GM19193 (cell line): ENCODE measurements around the gene TMPRSS5.

ENCODE experiments used
- POLR2A ChIP-seq: IDR thresholded peaks from 4 replicates; pipeline ENCODE4 v1.6.1; 2011; ENCODE audit not compliant: insufficient read depth, insufficient read length; ENCODE audit errors: extremely low read depth

Gene TMPRSS5

DNA sequence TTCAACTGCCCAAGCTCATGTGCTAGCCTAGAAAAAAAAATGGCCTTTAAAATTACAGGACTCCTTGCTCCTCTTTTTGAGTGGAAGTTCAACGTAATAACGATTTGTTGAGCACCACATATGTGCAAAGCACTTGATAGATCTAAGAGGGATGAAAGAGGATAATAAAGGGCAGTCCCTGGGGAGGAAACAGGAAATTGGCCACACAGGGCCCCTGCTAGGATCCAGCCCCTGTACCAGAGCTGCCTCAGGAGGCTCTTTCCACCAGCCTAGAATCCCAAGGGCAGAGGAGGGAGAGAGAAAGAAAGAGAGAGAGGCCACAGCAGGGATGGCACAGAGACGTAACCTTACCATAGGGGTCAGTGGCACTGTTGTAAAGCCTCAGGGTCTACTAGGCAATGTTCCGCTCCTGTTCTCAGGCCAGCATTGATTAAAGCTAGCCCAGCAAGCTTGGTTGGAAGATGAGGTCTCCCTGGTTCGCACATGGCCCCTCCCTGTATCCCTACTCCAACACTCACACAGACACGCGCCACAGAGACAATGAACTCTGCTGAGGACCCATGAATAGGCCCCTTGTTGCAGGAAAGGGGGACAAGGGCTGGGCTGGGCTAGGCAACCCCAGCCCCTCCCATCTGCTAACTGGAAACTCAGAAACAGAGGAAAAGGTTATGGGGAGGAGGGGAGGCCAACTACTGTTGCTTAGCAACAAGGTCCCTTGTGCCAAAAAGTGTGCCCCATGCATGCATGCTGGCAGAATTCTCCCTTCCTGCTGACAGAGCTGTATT, at the start of gene TMPRSS5:
TMPRSS5 (minus strand) TSS at position 438 of the 785 bp plus-strand sequence; CDS start at position 354, 84 bp downstream.
- no peak for TF ChIP-seq POLR2A

DNA sequence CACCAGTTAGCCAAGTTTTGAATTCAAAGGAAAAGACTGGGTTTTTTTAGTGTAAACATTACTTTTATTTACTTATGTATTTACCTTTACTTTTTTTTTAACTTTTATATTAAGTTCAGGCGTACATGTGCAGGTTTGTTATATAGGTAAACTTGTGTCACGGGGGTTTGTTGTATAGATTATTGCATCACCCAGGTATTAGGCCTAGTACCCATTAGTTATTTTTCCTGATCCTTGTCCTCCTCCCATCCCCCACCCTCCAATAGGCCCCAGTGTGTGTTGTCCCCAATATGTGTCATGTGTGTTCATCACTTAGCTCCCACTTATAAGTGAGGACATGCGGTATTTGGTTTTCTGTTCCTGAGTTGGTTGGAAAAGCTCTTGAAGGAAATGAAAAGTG, 46.8 kb upstream of the TMPRSS5 start:
- TF ChIP-seq POLR2A: no peak

DNA sequence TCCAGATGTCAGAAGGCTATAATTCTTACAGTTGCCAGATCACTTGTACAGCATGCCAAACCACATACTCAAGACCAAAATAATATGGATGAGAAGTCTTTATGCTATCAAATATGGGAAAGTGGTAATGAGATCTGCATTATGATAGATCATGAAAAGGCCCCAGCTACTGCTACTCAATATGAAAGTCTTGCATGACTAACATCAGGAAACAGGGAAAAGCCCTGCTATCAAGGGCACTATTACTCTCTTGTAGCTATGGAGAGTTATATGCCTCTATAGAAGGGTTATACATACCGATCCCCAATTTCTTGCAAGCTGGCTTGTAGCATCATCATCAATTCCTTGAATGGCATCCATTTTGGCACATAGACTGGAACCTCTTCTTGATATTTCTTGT, 30.2 kb upstream of the TMPRSS5 start:
- no peak for TF ChIP-seq POLR2A

DNA sequence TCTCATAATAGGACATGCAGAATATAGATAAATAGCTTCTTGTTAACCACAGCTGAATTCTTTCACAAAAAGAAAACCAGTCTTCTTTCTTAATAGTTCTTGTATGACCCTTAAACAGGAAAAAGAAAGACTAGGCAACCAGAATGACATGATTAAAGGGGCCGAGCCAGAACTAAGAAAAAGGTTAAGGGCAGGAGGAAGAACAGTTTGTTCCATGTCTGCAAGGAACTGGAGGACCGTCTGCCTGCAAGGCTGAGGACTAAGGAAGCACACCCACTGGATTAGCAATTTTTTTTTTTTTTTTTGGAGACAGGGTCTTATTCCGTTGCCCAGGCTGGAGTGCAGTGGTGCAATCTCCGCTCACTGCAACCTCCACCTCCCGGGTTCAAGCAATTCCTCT, 26.0 kb upstream of the TMPRSS5 start:
- TF ChIP-seq POLR2A: no peak

DNA sequence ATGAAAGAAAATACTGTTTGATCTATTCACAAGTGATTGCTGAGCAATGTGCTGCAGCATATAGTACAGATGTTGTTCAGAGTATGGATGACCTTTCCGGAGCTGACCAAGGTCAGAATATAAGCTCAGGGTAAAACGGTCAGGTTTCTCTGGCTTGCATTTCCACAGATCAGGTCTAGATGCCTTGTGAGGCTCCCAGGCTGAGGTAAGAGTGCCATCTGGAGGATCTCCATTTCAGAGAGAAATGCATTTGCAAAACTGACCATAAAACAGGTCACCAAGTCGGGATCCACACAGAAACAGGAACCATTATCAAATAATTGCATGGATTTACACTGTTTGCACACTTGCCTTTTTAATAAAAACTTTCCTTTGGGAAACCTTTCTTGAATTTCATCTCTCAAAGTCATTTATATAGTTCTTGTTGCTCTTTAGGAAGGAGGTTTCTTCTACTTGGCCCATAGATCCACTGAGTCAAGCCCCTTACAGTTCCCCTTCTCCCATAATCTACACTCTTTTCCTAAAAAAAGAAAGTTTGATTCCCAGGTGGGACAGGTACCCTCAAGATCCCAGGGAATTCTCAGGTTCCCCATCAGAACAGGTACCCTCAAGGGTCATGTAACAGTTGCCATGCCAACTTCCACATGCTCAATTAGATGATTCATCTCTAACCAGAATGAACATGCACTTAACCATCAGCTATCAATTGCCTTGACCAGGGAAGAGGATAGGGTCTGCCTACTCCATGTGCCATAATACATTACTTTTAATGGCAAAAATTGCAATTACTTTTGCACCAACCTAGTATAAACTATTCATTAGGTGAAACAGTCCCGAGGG, 25.0 kb upstream of the TMPRSS5 start:
- TF ChIP-seq POLR2A: no peak

DNA sequence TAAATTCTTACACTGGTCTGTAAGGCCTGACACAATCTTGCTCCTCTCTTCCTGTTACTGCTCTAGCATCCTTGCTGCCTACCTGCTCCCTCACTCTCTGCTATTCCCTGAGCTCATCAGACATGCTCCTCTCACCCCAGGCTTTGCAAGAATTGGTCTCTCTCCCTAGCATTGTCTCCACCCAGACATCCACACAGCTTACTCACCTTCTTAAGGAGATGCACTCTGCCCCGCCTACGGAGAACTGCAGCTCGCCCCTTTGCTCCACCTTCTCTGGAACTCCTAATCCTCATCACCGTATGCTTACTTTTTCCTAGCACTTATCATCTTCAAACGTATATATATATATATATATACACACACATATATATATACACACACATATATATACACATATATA, 23.3 kb upstream of the TMPRSS5 start:
- TF ChIP-seq POLR2A: no peak

DNA sequence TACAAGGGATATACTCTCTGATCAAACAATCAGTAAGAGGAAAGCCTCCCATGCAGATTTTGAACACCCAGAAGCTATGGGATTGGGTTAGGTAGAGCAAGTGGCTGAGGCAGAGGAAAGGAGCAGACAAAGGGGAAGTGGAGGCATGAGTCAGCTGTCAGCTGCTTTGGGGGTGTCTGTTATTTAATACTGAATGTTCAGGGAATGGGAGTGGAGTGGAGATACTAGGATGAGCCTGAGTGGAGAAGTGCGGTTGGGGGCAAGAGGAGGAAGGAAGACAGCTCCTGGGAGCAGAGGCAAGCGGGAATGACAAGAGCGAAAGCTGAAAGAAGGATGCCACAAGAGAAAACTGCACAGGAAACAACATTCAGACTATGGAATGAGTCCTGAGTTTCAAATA, 22.7 kb upstream of the TMPRSS5 start:
- TF ChIP-seq POLR2A: no peak

DNA sequence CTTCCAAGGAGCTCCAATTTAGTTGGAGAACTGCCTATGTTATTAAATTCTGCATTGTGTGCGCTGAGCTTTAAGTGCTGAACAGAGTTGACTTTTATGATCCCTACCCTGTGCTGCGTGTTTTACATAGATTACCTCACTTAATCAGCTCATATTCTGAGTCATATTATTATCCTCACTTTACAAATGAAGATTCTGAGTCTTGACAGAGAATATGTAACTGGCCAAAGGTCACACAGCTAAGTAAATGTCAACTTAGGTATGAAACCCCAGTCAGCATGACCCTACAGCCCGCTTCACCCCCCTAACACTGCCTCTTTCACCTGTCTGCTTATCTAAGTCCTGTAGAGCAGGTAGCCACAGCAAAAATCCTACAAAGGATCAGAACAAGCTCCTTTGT, 19.8 kb upstream of the TMPRSS5 start:
- TF ChIP-seq POLR2A: no peak

DNA sequence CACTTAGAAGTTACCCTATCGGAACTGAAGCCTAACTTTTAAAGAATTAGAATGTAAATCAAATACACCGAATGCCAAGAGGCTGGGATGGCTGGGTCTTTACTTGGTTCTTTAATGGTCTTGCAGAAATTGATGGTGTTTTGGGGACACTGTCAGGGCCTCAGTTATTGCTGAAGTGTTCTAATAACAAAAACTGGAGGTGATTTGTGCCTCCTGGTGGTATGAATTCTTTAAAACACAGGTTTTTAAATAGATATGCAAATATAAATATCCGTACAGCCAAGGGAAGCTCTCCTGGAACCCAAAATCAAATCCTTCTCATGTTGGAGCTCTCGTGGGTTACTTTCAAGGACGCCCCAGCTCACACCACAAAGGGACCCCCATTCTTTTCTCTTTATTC, 19.3 kb upstream of the TMPRSS5 start:
- TF ChIP-seq POLR2A: no peak

DNA sequence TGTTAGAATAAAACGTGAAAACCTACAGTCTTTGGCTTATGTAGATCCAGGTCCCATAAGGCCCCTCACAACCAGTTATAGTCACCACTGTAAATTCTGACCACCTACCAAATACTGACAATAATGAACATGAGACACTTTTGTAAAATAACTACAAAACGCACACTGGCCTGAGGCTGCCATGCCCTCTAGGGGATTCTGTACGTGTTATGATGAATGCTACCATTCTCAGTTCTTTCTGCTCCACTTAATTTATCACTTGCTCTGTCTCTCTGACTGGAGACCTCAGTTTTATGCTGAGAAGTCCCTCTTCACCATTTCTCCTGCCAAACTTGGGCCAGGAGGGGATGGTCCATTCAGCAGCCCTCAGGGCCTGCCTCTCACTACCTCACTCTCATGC, 18.7 kb upstream of the TMPRSS5 start:
- no peak for TF ChIP-seq POLR2A

DNA sequence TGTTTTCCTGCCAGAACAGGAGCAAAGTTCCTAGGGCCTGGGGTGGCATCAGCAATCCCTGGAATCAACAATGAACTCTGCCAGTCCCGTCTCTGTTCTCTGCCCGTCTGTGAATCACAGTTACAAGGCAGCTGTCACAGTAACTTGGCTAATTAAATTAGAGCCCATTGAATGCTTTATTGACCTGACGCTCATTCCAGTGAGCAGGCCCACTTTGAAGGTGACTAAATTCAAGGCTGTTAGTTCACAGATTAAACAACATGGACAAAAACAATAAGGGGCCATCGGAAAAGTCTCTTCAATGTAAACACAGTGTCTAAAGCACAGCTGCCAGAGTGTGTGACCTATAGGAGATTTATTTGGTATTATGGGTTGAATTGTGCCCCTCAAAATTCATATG, 17.7 kb upstream of the TMPRSS5 start:
- TF ChIP-seq POLR2A: no peak

DNA sequence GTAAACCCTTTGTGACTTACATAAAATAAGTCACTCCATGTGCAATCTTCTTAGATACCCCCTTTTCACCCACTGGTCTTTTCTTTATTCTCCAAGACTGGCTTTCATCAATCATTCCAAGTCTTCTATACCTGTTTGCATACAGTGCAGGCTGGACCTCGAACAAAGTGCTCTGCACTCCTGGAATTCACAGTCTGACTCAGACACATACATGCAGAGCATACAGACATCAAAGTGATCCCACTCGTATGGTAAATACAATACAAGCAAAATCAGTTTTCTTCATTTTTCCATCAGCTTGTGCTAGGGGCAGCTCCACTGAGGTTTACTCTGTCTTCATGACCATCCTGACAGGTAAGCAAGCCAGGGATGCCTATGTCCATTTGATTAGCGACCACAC, 16.8 kb upstream of the TMPRSS5 start:
- TF ChIP-seq POLR2A: no peak

DNA sequence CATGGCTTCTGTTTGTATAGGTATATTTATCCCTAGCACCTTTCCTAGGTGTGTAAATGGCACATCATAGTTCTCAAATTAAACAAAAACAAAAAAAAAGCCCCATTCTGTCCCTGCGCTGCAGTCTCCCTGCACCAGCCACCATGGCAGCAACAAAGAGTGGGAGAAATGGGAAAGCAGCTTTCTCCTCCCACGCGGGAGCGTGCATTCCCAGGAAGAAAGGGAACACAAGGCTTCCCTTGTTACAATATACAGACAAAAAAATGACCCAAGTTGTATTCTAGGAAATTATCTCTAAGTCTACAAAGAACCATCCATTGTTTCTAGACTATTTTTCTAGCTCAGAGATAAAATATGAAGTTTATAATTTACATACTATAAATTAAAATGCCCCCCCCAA, 16.1 kb upstream of the TMPRSS5 start:
- TF ChIP-seq POLR2A: no peak

DNA sequence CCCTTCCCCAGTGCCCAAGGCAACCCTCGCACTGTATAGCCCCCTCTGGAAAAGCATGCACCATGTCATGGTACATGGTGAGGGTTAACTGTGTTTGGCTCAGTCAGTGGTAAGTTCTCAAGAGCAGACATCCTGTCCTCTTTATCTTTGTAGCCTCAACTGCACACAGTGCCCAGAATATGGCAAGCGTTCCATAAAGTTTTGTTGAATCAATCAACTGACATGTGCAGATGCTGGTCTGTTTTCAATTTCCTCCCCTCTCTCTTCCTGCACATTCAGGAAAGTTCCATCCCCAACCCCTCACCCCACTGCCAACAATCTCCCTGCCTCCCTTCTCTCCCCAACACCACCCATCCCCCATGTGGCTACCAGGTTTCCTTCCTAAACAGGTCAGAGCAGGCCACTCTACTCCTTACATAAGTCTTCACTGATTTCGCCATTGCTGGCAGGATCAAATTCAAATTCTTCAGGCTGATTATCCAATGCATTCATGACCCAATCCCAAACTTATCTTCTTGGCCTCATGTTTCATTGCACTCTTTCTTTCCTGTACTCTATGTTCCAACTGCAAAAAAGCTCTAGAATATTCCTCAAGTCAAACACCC, 15.5 kb upstream of the TMPRSS5 start:
- TF ChIP-seq POLR2A: no peak

DNA sequence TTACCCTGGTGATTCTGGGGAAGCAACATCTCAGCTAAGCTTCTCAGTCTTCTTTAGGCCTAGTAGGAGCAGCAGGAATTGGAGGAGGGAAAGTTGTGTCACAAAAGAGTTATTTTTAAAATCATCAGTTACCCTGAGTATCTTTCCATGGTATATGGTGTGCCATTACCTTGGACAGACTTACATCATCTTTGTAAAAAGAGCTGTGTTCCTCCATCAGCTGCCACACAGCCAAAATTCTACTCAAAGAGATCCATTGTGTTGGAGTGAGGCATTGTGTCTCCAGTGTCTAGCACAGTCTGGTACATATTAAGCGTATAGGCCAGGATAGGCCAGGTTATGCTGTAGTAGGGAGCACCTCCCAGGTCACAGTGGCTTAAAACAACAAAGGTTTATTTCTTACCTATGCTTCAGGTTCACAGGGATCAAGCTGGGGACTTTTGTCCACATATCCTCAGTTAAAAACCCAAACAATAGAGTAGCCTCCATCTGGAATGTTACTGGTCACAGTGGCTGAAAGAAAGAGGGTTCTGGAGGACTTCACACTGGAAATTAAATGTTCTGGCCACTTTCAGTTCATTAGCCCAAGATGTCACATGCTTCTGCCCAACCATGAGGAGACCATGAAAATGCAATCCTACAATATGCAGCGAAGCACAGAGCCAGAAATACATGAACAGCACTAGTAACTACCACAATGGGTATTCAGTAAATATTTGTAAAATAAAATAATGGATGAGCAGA, 9.9 kb upstream of the TMPRSS5 start:
- TF ChIP-seq POLR2A: no peak
